Measurements from ENCODE around the gene UBXN4. TPM values are rescaled to one million over a fixed set of nuclear protein-coding genes. Genes with fewer than 3 reads are reported as not detected.
"Not testable (repeated sequence)": the region's sequence is repeated elsewhere in the genome, so short reads cannot be mapped to it uniquely, and the experiment has no call there.

Gene UBXN4
- total RNA-seq, 1 experiment from 2014 or later: 43.2 TPM

DNA sequence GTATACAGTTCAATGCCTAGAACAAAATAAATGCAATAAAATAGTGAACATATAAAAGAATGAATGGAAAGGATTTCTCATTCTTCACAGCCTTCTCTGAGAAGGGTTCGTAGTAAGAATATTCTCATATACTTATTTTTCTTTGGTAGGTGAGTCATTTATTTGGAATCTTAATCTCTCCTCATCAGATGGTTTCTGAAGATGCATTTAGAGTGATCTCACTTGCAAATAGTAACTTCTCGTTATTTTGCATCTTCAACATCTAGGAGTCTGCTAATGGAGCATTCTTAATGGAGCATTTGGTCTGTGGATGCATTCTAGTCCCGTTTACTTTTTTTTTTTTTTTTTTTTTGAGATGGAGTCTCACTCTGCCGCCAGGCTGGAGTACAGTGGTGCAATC, 3.9 kb downstream of the UBXN4 start:
- DNase-seq (ENCODE audit: low read depth, low spot score): no peak
- in situ Hi-C loops (cut with HindIII; ENCODE audit: low pct_unique_long_range_greater_than_20kb, low sequenced_read_pairs): no loop called here

DNA sequence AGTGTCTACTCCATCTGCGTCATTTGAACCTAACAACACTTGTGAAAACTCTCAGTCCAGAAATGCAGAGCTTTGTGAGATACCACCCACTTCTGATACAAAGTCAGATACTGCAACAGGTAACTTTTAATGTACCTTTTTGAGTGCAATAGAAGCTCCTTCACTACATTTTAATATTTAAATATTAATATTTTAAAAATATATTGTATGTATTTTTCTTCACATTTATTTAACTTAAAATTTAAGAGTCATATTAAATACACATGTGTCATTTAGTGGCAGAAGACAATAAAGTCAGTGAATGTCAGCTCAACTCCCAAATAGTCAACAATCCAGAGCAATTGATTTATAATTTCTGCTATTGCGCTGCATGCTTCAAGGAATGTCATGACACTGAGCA, 13.9 kb downstream of the UBXN4 start:
- DNase-seq (ENCODE audit: low read depth, low spot score): no peak
- in situ Hi-C loops (cut with HindIII; ENCODE audit: low pct_unique_long_range_greater_than_20kb, low sequenced_read_pairs): no loop called here

DNA sequence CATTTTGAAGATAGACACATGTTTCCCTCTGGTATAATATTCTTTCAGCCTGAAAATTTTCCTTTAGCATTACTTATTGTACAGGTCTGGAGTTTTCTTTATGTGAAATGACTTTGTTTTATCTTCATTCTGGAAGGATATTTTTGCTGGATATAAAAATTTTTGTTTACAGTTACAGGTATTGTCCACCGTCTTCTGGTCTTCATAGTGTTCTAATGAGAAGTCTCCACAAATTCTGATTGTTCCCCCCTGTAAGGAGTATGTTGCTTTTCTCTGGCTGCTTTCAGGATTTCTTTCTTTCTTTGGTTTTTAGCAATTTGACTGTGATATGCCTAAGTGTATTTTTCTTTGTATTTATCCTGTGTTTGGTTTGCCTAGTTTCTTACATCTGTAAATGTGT, 15.0 kb downstream of the UBXN4 start:
- in situ Hi-C loops (cut with HindIII; ENCODE audit: low pct_unique_long_range_greater_than_20kb, low sequenced_read_pairs): no loop called here
- no peak for DNase-seq (ENCODE audit: low read depth, low spot score)

DNA sequence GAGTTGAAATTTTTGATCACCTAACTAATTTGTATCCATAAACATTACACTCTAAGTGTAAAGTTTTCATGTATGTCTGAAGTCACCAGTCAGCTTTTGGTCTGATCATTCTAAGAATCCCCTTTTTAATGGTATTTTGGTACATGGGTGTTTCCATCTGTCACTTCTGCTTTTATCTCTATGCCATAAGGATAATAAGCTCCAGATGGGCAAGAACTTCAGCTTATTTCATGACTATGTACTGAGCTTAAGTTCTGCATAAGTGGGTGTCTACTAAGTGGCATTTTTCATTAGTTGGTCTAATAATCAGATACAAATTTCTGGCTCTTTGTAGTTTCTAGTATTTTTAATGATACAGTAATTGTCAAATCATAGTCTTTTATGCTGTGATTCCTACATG, 20.4 kb downstream of the UBXN4 start:
- DNase-seq (ENCODE audit: low read depth, low spot score): no peak
- in situ Hi-C loops (cut with HindIII; ENCODE audit: low pct_unique_long_range_greater_than_20kb, low sequenced_read_pairs): no loop called here

DNA sequence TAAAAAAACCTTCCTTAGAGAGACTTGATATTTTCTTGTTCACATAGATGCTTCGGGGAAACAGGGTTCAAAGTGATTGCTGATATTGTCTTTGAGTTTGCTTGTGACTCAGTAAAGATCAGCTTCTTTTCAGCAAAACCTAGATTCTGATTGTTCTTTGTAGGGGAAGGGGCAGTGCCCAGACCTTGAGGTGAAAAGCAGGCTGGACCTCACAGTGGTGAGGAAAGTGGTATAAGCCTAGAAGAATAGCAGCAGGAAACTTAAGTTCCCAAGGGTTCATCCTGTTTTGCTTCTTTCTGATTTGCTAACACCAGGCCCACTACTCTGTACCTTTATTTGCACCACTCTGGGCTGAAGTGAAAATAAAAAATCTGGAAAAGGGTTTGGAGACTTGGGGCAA, 20.9 kb downstream of the UBXN4 start:
- no peak for DNase-seq (ENCODE audit: low read depth, low spot score)
- in situ Hi-C loops (cut with HindIII; ENCODE audit: low pct_unique_long_range_greater_than_20kb, low sequenced_read_pairs): no loop called here

DNA sequence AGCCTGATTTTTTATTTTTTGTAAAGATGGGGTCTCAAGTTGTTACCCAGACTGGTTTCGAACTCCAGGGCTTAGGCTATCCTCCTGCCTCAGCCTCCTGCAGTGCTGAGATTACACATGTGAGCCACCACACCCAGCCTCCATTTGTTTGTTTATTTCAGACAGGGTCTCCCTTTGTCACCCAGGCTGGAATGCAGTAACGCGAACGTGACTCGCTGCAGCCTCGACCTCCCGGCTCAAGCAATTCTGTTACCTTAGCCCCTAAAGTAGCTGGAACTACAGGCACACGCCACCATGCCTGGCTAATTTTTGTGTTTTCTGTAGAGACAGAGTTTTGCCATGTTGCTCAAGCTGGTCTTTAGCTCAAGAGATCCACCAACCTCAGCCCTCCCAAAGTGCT, 27.2 kb downstream of the UBXN4 start:
- DNase-seq (ENCODE audit: low read depth, low spot score): no peak
- in situ Hi-C loops (cut with HindIII; ENCODE audit: low pct_unique_long_range_greater_than_20kb, low sequenced_read_pairs): no loop called here

DNA sequence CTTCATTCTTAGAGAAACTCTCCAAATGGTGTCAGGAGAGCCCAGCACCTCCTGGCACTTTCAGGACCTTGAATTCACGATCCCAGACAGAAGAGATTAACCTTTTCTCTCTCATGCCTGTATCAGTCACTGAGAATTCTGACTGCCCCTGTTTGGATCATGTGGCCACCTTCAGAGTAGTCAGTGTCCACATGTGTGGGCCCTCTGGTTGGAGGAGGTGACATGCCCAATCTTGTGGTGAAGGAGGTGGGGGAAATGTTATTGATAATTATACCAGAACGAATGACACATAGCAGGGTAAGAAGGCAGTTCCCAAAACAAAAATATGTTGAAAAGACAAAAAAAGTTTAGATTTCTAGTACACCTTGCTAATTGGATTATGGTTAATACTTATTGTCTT, 31.7 kb downstream of the UBXN4 start:
- no peak for DNase-seq (ENCODE audit: low read depth, low spot score)
- in situ Hi-C loops (cut with HindIII; ENCODE audit: low pct_unique_long_range_greater_than_20kb, low sequenced_read_pairs): no loop called here

DNA sequence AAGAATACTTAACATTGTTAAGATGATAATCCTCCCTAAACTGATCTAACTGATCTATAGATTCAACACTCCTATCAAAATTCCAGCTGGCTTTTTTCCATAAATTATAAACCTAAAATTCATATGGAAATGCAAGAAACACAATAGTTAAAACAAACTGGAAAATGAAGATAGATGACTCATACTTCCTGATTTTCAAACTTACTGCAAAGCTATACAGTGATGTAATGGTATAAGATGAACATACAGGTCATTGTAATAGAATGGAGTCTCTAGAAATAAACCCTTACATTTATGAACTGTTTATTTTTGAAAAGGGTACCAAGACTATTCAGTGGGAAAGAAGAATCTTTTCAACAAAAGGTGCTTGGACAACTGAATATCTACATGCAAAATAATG, 32.3 kb downstream of the UBXN4 start:
- no peak for DNase-seq (ENCODE audit: low read depth, low spot score)
- in situ Hi-C loops (cut with HindIII; ENCODE audit: low pct_unique_long_range_greater_than_20kb, low sequenced_read_pairs): no loop called here

DNA sequence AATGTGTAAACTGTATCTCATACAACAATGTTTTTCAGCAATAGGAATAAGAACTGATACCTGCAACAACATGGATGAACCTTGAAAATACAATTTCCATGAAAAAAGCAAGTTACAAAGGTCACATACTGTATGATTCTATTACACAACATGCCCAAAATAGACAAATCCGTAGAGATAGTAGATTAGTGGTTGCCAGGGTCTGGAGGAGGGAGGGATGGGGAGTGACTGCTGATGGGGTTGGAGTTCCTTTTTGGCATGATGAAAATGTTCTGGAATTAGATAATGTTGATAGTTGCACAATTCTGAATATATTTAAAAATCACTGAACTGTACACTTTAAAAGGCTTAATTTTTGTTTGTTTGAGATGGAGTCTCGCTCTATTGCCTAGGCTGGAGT, 33.8 kb downstream of the UBXN4 start:
- in situ Hi-C loops (cut with HindIII; ENCODE audit: low pct_unique_long_range_greater_than_20kb, low sequenced_read_pairs): no loop called here
- no peak for DNase-seq (ENCODE audit: low read depth, low spot score)

DNA sequence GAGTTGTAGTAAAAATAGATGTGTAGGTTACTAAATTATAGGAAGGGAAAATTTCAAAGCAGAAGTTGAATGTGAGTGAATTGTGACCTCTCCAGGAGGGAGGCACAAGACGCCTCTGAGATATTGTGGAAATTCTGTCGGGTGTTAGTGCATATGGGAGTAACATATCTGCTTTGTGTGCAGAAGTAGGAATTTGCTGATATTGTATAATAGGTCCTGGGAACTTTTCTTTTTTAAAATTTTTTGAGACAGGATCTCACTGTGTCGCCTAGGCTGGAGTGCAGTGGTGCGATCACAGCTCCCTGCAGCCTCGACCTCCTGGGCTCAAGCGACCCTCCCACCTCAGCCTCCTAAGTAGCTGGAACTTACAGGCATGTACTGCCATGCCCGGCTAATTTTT, 34.7 kb downstream of the UBXN4 start:
- in situ Hi-C loops (cut with HindIII; ENCODE audit: low pct_unique_long_range_greater_than_20kb, low sequenced_read_pairs): no loop called here
- DNase-seq (ENCODE audit: low read depth, low spot score): no peak

DNA sequence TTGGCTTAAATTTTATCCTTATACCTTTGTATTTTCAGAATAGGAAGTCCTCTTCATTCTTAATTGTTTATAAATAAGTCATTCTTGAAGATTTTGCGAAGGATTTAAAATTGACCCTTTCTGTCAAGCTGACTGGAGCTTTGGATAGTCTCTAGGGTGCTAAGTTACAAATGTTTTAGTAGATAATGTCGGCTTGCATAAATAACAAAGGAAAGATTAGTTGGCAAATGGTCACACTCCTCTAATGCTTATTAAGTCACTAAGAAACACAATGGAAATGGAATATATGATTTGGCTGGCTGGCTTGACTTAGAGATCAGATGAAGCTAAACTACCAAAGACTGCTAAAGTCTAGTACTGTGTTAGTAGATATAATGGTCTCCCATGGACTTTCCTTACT, 40.6 kb downstream of the UBXN4 start:
- in situ Hi-C loops (cut with HindIII; ENCODE audit: low pct_unique_long_range_greater_than_20kb, low sequenced_read_pairs): no loop called here
- DNase-seq (ENCODE audit: low read depth, low spot score): no peak

DNA sequence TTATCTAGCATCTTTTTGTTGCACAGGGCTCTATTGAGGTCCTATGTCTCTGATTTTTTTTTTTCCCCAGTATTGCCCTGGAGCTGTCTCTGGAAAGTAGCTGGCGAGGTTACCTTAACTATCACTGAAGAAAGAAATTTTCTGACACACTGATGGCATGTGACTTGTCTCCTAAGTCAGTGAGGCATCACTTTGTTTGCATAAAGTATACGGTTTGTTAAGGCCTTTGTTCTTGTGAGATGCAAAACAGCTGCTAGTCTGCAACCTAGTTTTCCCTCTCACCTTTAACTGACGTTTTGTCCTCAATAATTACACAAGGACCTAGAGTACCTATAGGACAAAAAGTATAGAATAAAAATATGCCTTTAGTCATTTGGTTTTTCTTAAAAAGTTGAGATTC, 41.8 kb downstream of the UBXN4 start:
- in situ Hi-C loops (cut with HindIII; ENCODE audit: low pct_unique_long_range_greater_than_20kb, low sequenced_read_pairs): no loop called here

DNA sequence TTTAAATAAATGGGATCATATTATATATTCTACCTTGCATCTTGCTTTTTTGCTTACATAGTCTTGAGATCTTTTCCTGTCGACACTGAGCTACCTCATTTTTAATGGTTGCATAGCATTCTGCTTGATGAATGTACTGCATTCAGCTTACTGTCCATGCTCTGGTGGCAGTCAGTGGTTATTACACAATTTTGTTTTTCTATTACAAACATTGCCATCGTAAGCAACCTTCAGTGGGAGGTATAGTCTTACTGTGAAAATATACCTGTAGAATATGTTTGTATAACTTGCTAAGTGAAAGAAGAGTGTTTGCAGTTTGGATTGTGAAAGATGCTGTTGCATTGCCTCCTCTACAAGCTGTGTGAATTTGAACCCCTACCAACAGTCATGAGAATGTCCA, 43.4 kb downstream of the UBXN4 start:
- in situ Hi-C loops (cut with HindIII; ENCODE audit: low pct_unique_long_range_greater_than_20kb, low sequenced_read_pairs): no loop called here
- peak; percentile 32 for DNase-seq (ENCODE audit: low read depth, low spot score)

More for the DNA sequence above, 41.8 kb downstream of the UBXN4 start:
- peak; percentile 33 for DNase-seq (ENCODE audit: low read depth, low spot score)

DNA sequence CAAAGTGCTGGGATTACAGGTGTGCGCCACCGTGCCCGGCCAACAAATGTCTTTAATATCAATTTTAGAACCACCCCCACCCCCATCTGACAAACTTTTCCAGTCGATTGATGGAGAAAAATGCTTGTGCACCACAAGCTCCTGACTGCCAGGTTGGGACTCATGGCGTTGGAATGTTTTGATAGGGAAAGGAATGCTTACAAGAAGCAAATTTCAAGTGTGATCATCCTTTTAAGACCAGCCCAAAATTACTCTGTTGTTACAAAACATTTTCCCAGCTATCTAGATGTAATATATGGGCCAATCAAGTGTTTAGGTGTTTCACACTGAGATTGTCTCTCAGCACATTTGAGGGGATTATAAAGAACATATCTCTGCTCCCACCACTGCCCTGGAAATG, 45.2 kb downstream of the UBXN4 start:
- DNase-seq (ENCODE audit: low read depth, low spot score): no peak
- in situ Hi-C loops (cut with HindIII; ENCODE audit: low pct_unique_long_range_greater_than_20kb, low sequenced_read_pairs): no loop called here

DNA sequence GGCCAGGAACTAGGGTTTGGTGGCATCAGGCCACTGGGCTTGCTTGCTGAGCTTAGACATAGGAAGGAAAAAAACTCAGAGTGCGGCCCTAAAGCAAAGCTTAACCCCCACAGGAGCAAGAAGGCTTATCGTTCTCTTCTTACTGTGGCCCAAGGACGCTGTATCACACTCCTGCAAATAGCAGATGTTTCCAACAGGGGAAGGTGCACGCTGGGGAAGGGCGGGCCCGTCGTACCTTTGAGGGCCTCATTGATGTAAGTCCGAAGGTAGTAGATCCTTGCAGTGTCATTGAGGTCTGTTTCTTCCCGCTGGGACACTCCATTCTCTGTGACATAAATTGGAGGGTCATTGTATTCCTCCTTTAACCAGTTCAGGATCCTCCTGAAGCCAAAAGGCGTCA, 48.8 kb downstream of the UBXN4 start:
- DNase-seq (ENCODE audit: low read depth, low spot score): no peak
- in situ Hi-C loops (cut with HindIII; ENCODE audit: low pct_unique_long_range_greater_than_20kb, low sequenced_read_pairs): no loop called here

DNA sequence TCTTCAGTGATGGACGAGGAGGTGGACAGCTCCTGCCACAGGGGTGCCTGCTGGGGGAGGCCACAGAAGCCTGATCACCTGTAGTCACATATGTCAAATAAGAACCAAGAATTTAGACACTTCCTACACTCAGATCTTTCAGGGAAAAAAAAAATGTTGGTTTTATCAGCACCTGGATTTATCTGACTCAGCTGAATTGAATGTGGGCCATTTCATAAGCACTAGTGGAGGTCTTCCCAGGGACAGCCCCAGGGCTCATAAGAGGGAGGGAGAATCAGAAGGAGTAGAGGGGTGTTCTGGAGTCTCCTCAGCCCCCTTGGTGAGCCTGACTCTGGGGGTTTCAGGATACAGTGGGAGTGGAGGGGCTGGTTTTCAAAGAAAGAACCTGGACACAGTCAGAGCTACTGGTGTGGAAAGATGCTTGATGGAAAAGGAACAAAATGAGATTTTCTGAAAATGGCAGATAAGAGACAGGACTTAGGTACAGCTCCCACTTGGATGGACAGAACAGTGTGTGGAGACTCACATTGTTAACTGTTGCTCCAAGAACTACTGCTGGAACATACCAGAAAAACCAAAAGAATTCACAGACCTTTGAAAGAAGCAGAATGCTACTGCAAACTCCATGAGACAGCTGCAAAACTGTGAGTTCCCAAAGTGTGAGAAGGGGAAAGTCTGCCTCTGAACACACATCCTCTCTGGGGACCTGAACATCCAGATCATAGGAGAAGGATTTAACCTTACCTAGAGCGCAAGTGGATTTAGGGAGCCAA, 49.9 kb downstream of the UBXN4 start:
- DNase-seq (ENCODE audit: low read depth, low spot score): no peak

DNA sequence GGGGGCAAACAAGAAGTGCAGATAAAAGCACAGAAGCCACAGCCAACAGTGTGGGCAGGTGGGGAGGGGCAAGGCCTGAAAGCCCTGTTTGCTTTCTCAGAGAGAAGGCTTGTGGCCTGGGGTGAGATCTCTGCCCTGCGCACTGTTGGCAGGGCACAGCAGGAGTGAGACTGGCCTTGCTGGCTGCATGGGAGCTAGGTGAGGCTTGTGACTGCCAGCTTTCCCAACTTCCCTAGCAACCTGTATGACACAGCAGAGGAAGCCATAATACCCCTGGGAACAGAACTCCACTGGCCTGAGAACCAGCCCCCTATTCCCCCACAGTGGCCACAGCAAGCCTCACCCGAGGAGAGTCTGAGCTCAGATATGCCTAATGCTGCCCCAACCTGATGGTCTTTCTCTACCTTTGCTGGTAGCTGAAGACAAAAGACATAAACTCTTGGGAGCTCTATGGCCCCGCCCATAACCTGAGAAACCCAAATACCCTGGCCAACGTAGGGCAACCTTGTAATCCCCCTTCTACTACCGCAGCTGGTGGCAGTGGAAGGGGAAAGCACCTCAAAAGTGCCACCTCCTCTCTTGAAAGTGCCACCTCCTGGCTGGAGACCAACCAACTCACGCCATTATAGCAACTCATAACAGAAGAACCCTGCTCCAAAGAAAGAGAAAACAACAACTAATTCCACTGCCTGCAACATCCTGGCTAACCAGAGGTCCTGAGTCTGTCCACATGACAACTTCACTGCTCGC, 50.9 kb downstream of the UBXN4 start:
- in situ Hi-C loops (cut with HindIII; ENCODE audit: low pct_unique_long_range_greater_than_20kb, low sequenced_read_pairs): no loop called here

More for the DNA sequence above, 49.9 kb downstream of the UBXN4 start:
- in situ Hi-C loops (cut with HindIII; ENCODE audit: low pct_unique_long_range_greater_than_20kb, low sequenced_read_pairs): no loop called here

DNA sequence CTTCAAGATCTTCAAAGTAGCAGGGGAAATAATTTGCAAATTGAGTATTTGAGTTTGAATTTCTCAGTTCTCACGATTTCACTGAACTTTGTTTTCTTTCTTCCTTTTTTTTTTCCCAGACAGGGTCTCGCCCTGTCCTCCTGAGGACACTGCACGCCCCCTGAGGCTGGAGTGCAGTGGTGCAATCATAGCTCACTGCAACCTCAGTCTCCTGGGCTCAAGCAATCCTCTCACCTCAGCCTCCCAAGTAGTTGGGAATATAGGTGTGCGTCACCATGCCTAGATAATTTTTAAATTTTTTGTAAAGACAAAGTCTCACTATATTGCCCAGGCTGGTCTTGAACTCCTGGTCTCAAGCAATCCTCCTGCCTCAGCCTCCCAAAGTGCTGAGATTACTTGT, 54.0 kb downstream of the UBXN4 start:
- DNase-seq (ENCODE audit: low read depth, low spot score); in situ Hi-C loops (cut with HindIII; ENCODE audit: low pct_unique_long_range_greater_than_20kb, low sequenced_read_pairs): not testable (repeated sequence)

More for the DNA sequence above, 50.9 kb downstream of the UBXN4 start:
- DNase-seq (ENCODE audit: low read depth, low spot score): no peak

DNA sequence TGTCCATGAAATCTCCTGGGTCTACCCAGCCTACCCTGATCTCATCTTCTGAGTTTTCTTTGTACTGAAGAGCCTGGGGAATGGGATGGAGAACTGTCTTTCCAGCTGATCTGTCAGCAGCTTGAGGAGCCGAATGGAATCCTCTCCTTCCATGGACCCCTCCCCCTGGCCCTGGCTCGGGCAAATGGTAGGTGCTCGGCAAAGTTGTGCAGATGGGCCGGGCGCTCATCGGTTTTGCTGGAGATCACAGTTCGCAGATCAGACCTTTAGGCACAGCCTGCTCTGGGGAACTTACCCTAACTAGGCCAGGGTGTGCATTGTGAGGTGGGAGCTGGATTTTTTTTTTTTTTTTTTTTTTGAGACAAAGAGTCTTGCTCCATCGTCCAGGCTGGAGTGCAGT, 55.0 kb downstream of the UBXN4 start:
- in situ Hi-C loops (cut with HindIII; ENCODE audit: low pct_unique_long_range_greater_than_20kb, low sequenced_read_pairs): no loop called here

More for the DNA sequence above, 55.0 kb downstream of the UBXN4 start:
- no peak for DNase-seq (ENCODE audit: low read depth, low spot score)

Data from SK-MEL-5 (cell line).